Nephron progenitor cell (in vitro differentiated cells): ENCODE measurements around the gene OSBPL7.

Source experiments
- DNase-seq: peaks from one replicate; pipeline ENCODE4 v3.0.0; 2021
- H3K27ac Mint-ChIP-seq: 2 replicates; pipeline ENCODE4 v1.8.0; 2021; ENCODE audit warnings: mild to moderate bottlenecking, moderate library complexity, mixed read lengths
- H3K27me3 Mint-ChIP-seq: 2 replicates; pipeline ENCODE4 v1.8.0; 2021; ENCODE audit warnings: mild to moderate bottlenecking, low read depth, mixed read lengths; ENCODE audit not compliant: poor library complexity
- H3K36me3 Mint-ChIP-seq: 2 replicates; pipeline ENCODE4 v1.8.0; 2021; ENCODE audit warnings: low read depth, mixed read lengths
- H3K4me1 Mint-ChIP-seq: 2 replicates; pipeline ENCODE4 v1.8.0; 2021; ENCODE audit warnings: mixed read lengths
- H3K4me3 Mint-ChIP-seq: 2 replicates; pipeline ENCODE4 v1.8.0; 2021; ENCODE audit warnings: mild to moderate bottlenecking, moderate library complexity, mixed read lengths
- H3K9me3 Mint-ChIP-seq: 2 replicates; pipeline ENCODE4 v1.8.0; 2021; ENCODE audit warnings: mild to moderate bottlenecking, moderate library complexity, mixed read lengths
- TF ChIP-seq, protein P1 (sequence below): fragments of 200-600 bp; sonication (generic); IDR thresholded peaks from 2 replicates; pipeline ENCODE4 v1.5.0; 2021; ENCODE audit warnings: antibody characterized with exemption

The OSBPL7 gene

GRCh38 chr17:47808830-47809480, 12.6 kb downstream of the OSBPL7 start:
- DNase-seq, result no peak
- TF ChIP-seq, protein P1, sequence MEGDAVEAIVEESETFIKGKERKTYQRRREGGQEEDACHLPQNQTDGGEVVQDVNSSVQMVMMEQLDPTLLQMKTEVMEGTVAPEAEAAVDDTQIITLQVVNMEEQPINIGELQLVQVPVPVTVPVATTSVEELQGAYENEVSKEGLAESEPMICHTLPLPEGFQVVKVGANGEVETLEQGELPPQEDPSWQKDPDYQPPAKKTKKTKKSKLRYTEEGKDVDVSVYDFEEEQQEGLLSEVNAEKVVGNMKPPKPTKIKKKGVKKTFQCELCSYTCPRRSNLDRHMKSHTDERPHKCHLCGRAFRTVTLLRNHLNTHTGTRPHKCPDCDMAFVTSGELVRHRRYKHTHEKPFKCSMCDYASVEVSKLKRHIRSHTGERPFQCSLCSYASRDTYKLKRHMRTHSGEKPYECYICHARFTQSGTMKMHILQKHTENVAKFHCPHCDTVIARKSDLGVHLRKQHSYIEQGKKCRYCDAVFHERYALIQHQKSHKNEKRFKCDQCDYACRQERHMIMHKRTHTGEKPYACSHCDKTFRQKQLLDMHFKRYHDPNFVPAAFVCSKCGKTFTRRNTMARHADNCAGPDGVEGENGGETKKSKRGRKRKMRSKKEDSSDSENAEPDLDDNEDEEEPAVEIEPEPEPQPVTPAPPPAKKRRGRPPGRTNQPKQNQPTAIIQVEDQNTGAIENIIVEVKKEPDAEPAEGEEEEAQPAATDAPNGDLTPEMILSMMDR, result no peak
- Mint-ChIP-seq H3K4me3 (no peak overlapping the region), H3K36me3 (no peaks in the 10 kb centered on the region), H3K27ac (no peak overlapping the region), H3K9me3 (no peaks in the 10 kb centered on the region), H3K4me1 (peaks cover 6% of the 10 kb centered on the region), H3K27me3 (peaks cover 6% of the 10 kb centered on the region)

- H3K9me3 Mint-ChIP-seq, result no peaks in the 10 kb centered on the region
- no peaks in the 10 kb centered on the region for H3K36me3 Mint-ChIP-seq
- H3K27ac Mint-ChIP-seq, result no peak overlapping the region
- no peak overlapping the region for H3K4me3 Mint-ChIP-seq
- TF ChIP-seq, protein P1, result no peak
- peaks cover 6% of the 10 kb centered on the region for H3K4me1 Mint-ChIP-seq
- no peak for DNase-seq
- peaks cover 14% of the 10 kb centered on the region for H3K27me3 Mint-ChIP-seq
Measured at GRCh38 chr17:47808036-47808829, 13.4 kb downstream of the OSBPL7 start.

GRCh38 chr17:47807421-47807820, 14.2 kb downstream of the OSBPL7 start:
- Mint-ChIP-seq H3K4me3 (no peak overlapping the region), H3K36me3 (no peaks in the 10 kb centered on the region), H3K27me3 (peaks cover 22% of the 10 kb centered on the region), H3K4me1 (peaks cover 6% of the 10 kb centered on the region), H3K27ac (no peak overlapping the region), H3K9me3 (no peaks in the 10 kb centered on the region)
- TF ChIP-seq, protein P1, result no peak
- no peak for DNase-seq

DNA sequence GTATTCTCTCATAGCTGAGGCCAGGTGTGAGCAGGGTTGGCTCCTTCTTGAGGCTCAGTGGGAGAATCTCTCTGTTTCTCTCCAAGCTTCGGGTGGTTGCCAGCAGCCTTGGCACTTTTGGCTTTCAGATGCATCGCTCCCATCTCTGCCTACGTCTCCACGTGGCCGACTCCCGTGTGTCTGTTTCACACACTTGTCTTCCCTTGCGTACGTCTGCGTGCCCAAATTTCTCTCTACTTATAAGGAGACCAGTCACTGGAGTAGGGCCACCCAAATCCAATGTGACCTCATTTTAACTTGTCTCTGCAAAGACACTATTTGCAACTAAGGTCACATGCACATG, 14.7 kb downstream of the OSBPL7 start:
- H3K27me3 Mint-ChIP-seq, result peaks cover 23% of the 10 kb centered on the region
- no peak for DNase-seq
- H3K36me3 Mint-ChIP-seq, result no peaks in the 10 kb centered on the region
- no peak overlapping the region for H3K4me3 Mint-ChIP-seq
- peaks cover 6% of the 10 kb centered on the region for H3K4me1 Mint-ChIP-seq
- TF ChIP-seq, protein P1, result no peak
- no peaks in the 10 kb centered on the region for H3K9me3 Mint-ChIP-seq
- no peak overlapping the region for H3K27ac Mint-ChIP-seq

- no peak for DNase-seq
- Mint-ChIP-seq H3K4me3 (no peak overlapping the region), H3K27me3 (peaks cover 28% of the 10 kb centered on the region), H3K27ac (no peak overlapping the region), H3K9me3 (no peaks in the 10 kb centered on the region), H3K36me3 (no peaks in the 10 kb centered on the region), H3K4me1 (peaks cover 6% of the 10 kb centered on the region)
- TF ChIP-seq, protein P1, result no peak
Measured at GRCh38 chr17:47806026-47806912, 15.3 kb downstream of the OSBPL7 start.
